ENCODE data around the gene NIPAL3. TPM values are rescaled to one million over a fixed set of nuclear protein-coding genes. Genes with fewer than 3 reads are reported as not detected.

NIPAL3 gene
- total RNA-seq, 3 donors from 2014 or later (not counting 1 experiment from before 2014, with no cell fraction given) = 16.6 to 31.9 (median 29.4) TPM

DNA sequence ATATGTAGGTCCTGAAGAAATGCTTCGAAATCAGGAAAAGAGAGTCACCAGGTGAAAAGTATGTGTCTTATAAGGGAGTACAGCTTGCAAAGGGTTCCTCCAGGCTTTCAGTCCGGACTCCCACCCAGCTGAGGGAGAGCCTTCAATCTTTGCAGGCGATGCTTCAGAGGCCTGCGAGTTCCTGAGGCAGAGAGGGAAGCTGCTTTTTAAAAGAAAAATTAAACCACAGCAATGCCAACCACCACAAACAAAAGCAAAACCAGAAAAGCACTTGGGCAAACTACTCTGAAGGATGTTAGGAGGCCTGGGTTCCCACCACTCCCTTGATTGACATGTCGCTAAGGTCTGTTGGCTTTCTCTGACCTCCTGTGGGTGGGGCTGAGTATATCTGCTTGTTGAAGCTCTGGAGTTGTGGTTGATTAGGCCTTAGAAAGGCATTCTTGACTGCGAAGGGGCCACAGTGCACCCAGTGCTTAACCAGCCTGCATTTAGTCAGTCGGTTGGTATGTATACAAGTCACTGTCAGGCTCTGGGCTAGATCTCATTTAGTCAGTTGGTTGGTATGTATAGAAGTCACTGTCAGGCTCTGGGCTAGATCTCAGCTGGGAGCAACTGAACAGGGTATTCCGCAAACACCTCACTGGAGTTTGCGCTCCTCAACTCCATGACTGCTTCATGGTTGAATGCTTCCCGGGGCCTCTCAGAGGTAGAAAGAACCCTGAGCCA is 1.2 kb downstream of the NIPAL3 start:
- H3K27ac Mint-ChIP-seq = peak overlapping the region; percentile 81 to 92
- TF ChIP-seq, protein P1, sequence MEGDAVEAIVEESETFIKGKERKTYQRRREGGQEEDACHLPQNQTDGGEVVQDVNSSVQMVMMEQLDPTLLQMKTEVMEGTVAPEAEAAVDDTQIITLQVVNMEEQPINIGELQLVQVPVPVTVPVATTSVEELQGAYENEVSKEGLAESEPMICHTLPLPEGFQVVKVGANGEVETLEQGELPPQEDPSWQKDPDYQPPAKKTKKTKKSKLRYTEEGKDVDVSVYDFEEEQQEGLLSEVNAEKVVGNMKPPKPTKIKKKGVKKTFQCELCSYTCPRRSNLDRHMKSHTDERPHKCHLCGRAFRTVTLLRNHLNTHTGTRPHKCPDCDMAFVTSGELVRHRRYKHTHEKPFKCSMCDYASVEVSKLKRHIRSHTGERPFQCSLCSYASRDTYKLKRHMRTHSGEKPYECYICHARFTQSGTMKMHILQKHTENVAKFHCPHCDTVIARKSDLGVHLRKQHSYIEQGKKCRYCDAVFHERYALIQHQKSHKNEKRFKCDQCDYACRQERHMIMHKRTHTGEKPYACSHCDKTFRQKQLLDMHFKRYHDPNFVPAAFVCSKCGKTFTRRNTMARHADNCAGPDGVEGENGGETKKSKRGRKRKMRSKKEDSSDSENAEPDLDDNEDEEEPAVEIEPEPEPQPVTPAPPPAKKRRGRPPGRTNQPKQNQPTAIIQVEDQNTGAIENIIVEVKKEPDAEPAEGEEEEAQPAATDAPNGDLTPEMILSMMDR (IDR thresholded peaks at IDR 0.05) = no peak
- intact Hi-C loops (cut with micrococcal nuclease) = loop anchor here (5.0 kb wide), 1 partner anchor 225 kb away; the partner anchor contains the start of gene SRRM1
- peak overlapping the region; percentile 57 for H3K4me3 ChIP-seq (ENCODE audit: low read length)
- WGBS (ENCODE audit: insufficient coverage) = 25% methylated on average over 10 of the region's 10 CpGs
- peak overlapping the region; percentile 33 for H3K27ac ChIP-seq (ENCODE audit: low read length)
- peak overlapping the region; percentile 98 for H3K4me3 Mint-ChIP-seq
- peaks cover 46 to 48% of the 10 kb centered on the region in 2 donors for H3K4me1 Mint-ChIP-seq
- peak in 1 of 3 donors; percentile 19 for ATAC-seq
- no peaks in the 10 kb centered on the region for H3K9me3 ChIP-seq (ENCODE audit: control insufficient read depth, insufficient read depth, low read length)
- H3K9me3 Mint-ChIP-seq = no peaks in the 10 kb centered on the region
- no peaks in the 10 kb centered on the region for H3K27me3 Mint-ChIP-seq (ENCODE audit: low read depth in 2 of 2)
- peaks cover 19% of the 10 kb centered on the region for H3K36me3 ChIP-seq (ENCODE audit: control insufficient read depth, insufficient read depth, low read length)
- peaks cover 32% of the 10 kb centered on the region for H3K4me1 ChIP-seq (ENCODE audit: control insufficient read depth, insufficient read depth, low read length)
- no peaks in the 10 kb centered on the region for H3K27me3 ChIP-seq (ENCODE audit: control insufficient read depth, insufficient read depth, low read length)
- no peaks in the 10 kb centered on the region for H3K36me3 Mint-ChIP-seq
- DNase-seq = peak in 1 of 2 donors; percentile 78

DNA sequence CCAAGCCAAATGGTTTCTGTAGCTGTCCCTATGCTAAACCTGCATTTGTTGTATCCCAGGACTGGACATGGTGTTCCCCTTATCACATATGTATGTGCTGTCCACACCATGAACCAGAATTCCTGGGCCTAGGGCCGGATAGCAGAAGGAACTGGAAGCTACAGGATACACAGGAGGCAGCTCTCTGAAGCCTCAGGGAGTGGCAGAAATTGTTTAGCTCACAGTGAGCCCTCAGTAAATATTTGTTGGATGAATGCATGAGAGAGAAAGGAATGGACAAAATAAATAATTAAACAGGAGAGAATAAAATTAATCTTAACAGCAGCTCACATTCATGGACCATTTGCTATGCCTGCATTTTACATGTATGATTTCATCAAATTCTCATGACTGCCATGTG is 2.1 kb downstream of the NIPAL3 start:
- DNase-seq = no peak
- H3K4me3 Mint-ChIP-seq = no peak overlapping the region
- Histone ChIP-seq H3K4me1 (ENCODE audit: control insufficient read depth, insufficient read depth, low read length) (peaks cover 32% of the 10 kb centered on the region), H3K27me3 (ENCODE audit: control insufficient read depth, insufficient read depth, low read length) (no peaks in the 10 kb centered on the region), H3K9me3 (ENCODE audit: control insufficient read depth, insufficient read depth, low read length) (no peaks in the 10 kb centered on the region), H3K36me3 (ENCODE audit: control insufficient read depth, insufficient read depth, low read length) (peaks cover 28% of the 10 kb centered on the region), H3K4me3 (ENCODE audit: low read length) (no peak overlapping the region), H3K27ac (ENCODE audit: low read length) (no peak overlapping the region)
- no peak overlapping the region for H3K27ac Mint-ChIP-seq
- ATAC-seq = no peak
- peaks cover 46 to 53% of the 10 kb centered on the region in 2 donors for H3K4me1 Mint-ChIP-seq
- WGBS (ENCODE audit: insufficient coverage) = 91% methylated on average over 1 of the region's 1 CpG
- TF ChIP-seq, protein P1 (IDR thresholded peaks at IDR 0.05) = no peak
- intact Hi-C loops (cut with micrococcal nuclease) = loop anchor here (5.0 kb wide), 1 partner anchor 225 kb away; the partner anchor contains the start of gene SRRM1
- H3K9me3 Mint-ChIP-seq = no peaks in the 10 kb centered on the region
- no peaks in the 10 kb centered on the region for H3K27me3 Mint-ChIP-seq (ENCODE audit: low read depth in 2 of 2)
- H3K36me3 Mint-ChIP-seq = peaks cover 6% of the 10 kb centered on the region

DNA sequence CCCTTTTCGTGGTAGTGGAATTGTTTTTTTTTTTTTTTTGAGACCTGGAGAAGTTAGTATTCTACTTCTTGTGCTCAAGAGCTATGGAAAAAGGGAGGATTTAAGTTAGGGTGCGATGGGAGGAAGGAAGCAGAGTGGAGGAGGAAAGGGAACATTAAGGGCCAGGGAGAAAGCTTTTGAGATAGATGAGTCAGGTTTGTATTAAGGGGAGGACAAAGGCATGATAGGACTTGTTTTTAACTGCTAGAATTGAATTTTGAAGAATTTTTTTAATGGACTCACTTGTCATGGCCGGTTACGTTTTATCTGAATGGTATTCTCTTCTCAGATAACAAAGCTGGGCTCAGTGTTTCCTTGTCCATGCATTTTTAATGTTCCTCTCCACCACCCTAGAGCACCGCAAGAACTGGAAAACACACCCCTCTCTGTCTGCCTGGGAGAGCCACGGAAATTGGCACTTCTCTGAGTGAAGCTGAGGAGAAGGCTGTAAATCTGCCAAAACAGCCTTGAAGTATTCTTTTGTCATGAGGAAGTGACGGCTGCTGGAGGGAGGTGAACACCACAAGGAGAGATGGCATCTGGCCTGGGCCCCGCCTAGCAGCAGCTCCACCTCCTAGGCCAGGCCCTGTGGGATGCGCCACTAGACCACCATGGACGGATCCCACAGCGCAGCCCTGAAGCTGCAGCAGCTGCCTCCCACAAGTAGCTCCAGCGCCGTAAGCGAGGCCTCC is 3.5 kb downstream of the NIPAL3 start:
- Histone ChIP-seq H3K27ac (ENCODE audit: low read length) (no peak overlapping the region), H3K4me1 (ENCODE audit: control insufficient read depth, insufficient read depth, low read length) (peaks cover 20% of the 10 kb centered on the region), H3K27me3 (ENCODE audit: control insufficient read depth, insufficient read depth, low read length) (no peaks in the 10 kb centered on the region), H3K4me3 (ENCODE audit: low read length) (no peak overlapping the region), H3K9me3 (ENCODE audit: control insufficient read depth, insufficient read depth, low read length) (no peaks in the 10 kb centered on the region), H3K36me3 (ENCODE audit: control insufficient read depth, insufficient read depth, low read length) (peaks cover 36% of the 10 kb centered on the region)
- Mint-ChIP-seq H3K27me3 (ENCODE audit: low read depth in 2 of 2) (no peaks in the 10 kb centered on the region), H3K4me3 (no peak overlapping the region), H3K36me3 (peaks cover 7% of the 10 kb centered on the region), H3K9me3 (no peaks in the 10 kb centered on the region), H3K27ac (no peak overlapping the region), H3K4me1 (peaks cover 37 to 44% of the 10 kb centered on the region in 2 donors)
- WGBS (ENCODE audit: insufficient coverage) = 62% methylated on average over 14 of the region's 14 CpGs
- DNase-seq (peak in 1 of 2 donors; percentile 29), ATAC-seq (no peak)
- TF ChIP-seq, protein P1 (IDR thresholded peaks at IDR 0.05) = no peak
- intact Hi-C loops (cut with micrococcal nuclease) = loop anchor here (5.0 kb wide), 1 partner anchor 223 kb away; the partner anchor contains the start of gene SRRM1

All from natural killer cell (primary cell).